Cortex of kidney (tissue), 1 donor: ENCODE measurements around the gene FBN2.
"Not testable (repeated sequence)": the region's sequence is repeated elsewhere in the genome, so short reads cannot be mapped to it uniquely, and the experiment has no call there.

Source experiments
- DNase-seq: peaks from one replicate; lab custom pipeline; 2025; lab: John Stamatoyannopoulos, UW

Gene FBN2

GRCh38 chr5:128478386-128479368 lies 59.4 kb downstream of the FBN2 start:
- no peak for DNase-seq

- DNase-seq, result no peak
Measured at GRCh38 chr5:128477944-128478343, 60.1 kb downstream of the FBN2 start.

- DNase-seq, result no peak
Measured at GRCh38 chr5:128475693-128476092, 62.4 kb downstream of the FBN2 start.

- no peak for DNase-seq
Measured at GRCh38 chr5:128472919-128473318, 65.1 kb downstream of the FBN2 start.

- no peak for DNase-seq
Measured at GRCh38 chr5:128472036-128472435, 66.0 kb downstream of the FBN2 start.

GRCh38 chr5:128470663-128471062 lies 67.4 kb downstream of the FBN2 start:
- DNase-seq, result no peak

GRCh38 chr5:128469912-128470311 lies 68.1 kb downstream of the FBN2 start:
- DNase-seq, result no peak

- DNase-seq, result no peak
Measured at GRCh38 chr5:128466980-128467379, 71.1 kb downstream of the FBN2 start.

- DNase-seq, result no peak
Measured at GRCh38 chr5:128466554-128466953, 71.5 kb downstream of the FBN2 start.

- no peak for DNase-seq
Measured at GRCh38 chr5:128464596-128464995, 73.4 kb downstream of the FBN2 start.

GRCh38 chr5:128462330-128462729 lies 75.7 kb downstream of the FBN2 start:
- DNase-seq, result no peak

- not testable (repeated sequence) for DNase-seq
Measured at GRCh38 chr5:128457147-128457915, 80.7 kb downstream of the FBN2 start.

GRCh38 chr5:128455841-128456361 lies 82.1 kb downstream of the FBN2 start:
- no peak for DNase-seq

- DNase-seq, result no peak
Measured at GRCh38 chr5:128453121-128453520, 84.9 kb downstream of the FBN2 start.

GRCh38 chr5:128447224-128447623 lies 90.8 kb downstream of the FBN2 start:
- DNase-seq, result not testable (repeated sequence)

GRCh38 chr5:128441941-128442350 lies 96.1 kb downstream of the FBN2 start:
- DNase-seq, result no peak

- DNase-seq, result no peak
Measured at GRCh38 chr5:128441165-128441564, 96.9 kb downstream of the FBN2 start.

- DNase-seq, result no peak
Measured at GRCh38 chr5:128436749-128437188, 101.3 kb downstream of the FBN2 start.

- no peak for DNase-seq
Measured at GRCh38 chr5:128435861-128436260, 102.2 kb downstream of the FBN2 start.

- DNase-seq, result no peak
Measured at GRCh38 chr5:128434993-128435392, 103.1 kb downstream of the FBN2 start.

GRCh38 chr5:128432913-128433440 lies 105.1 kb downstream of the FBN2 start:
- no peak for DNase-seq

GRCh38 chr5:128427921-128428320 lies 110.1 kb downstream of the FBN2 start:
- DNase-seq, result no peak
